OCI-LY3 (cell line): ENCODE measurements around the gene RRP1B.

Experiments used
- H2AFZ ChIP-seq: fragments of 200-600, 300-600 bp; shearing (Covaris generic); 2 replicates; pipeline ENCODE4 v1.6.0; 2014; ENCODE audit warnings: antibody characterized with exemption, low read depth, low read length
- H3K27ac ChIP-seq: fragments of 200-600, 300-600 bp; sonication (generic); 2 replicates; pipeline ENCODE4 v1.5.1; 2014; ENCODE audit warnings: mild to moderate bottlenecking, low read length, moderate library complexity, mixed read lengths
- H3K27me3 ChIP-seq: fragments of 200-600, 300-600 bp; sonication (generic); 2 replicates; pipeline ENCODE4 v1.6.1; 2014; ENCODE audit warnings: low read depth, low read length, mixed read lengths
- H3K36me3 ChIP-seq: fragments of 200-600, 300-600 bp; sonication (generic); replicated peaks from 2 replicates; pipeline ENCODE3; 2014; ENCODE audit warnings: low read depth, low read length, mixed read lengths
- H3K4me1 ChIP-seq: fragments of 300-600, 200-600 bp; sonication (generic); 2 replicates; pipeline ENCODE4 v1.6.1; 2014; ENCODE audit warnings: low read length, mixed read lengths
- H3K4me2 ChIP-seq: fragments of 200-600, 300-600 bp; sonication (generic); 2 replicates; pipeline ENCODE4 v1.6.1; 2014; ENCODE audit warnings: low read length, mixed read lengths
- H3K4me3 ChIP-seq: fragments of 300-600, 200-600 bp; sonication (generic); 2 replicates; pipeline ENCODE4 v1.5.1; 2014; ENCODE audit warnings: antibody characterized with exemption, mild to moderate bottlenecking, low read length, moderate library complexity
- H3K79me2 ChIP-seq: fragments of 300-600, 200-600 bp; shearing (Covaris generic); 2 replicates; pipeline ENCODE4 v1.6.1; 2014; ENCODE audit warnings: mild to moderate bottlenecking, low read length, mixed read lengths
- H3K9ac ChIP-seq: fragments of 300-600, 200-600 bp; shearing (Covaris generic); 2 replicates; pipeline ENCODE4 v1.6.0; 2014; ENCODE audit warnings: mild to moderate bottlenecking, low read length, moderate library complexity
- H3K9me3 ChIP-seq: fragments of 200-600, 300-600 bp; shearing (Covaris generic); 2 replicates; pipeline ENCODE4 v1.6.1; 2014; ENCODE audit warnings: low read length, mixed read lengths; ENCODE audit not compliant: insufficient read depth
- H4K20me1 ChIP-seq: fragments of 200-600, 300-600 bp; sonication (generic); 2 replicates; pipeline ENCODE4 v1.6.1; 2016; ENCODE audit warnings: low read length, mixed read lengths; ENCODE audit not compliant: insufficient read depth
- EZH2phosphoT487 ChIP-seq: fragments of 200-600 bp; shearing (Covaris generic); IDR thresholded peaks from 2 replicates; pipeline ENCODE4 v1.6.1; 2018; ENCODE audit warnings: antibody characterized with exemption, mixed run types, low read depth
- TF ChIP-seq, protein P1 (sequence below): fragments of 200-600, 300-600 bp; sonication (generic); IDR thresholded peaks from 2 replicates; pipeline ENCODE4 v1.5.1; 2014; ENCODE audit warnings: antibody characterized with exemption, low read length, low read depth

The RRP1B gene

DNA sequence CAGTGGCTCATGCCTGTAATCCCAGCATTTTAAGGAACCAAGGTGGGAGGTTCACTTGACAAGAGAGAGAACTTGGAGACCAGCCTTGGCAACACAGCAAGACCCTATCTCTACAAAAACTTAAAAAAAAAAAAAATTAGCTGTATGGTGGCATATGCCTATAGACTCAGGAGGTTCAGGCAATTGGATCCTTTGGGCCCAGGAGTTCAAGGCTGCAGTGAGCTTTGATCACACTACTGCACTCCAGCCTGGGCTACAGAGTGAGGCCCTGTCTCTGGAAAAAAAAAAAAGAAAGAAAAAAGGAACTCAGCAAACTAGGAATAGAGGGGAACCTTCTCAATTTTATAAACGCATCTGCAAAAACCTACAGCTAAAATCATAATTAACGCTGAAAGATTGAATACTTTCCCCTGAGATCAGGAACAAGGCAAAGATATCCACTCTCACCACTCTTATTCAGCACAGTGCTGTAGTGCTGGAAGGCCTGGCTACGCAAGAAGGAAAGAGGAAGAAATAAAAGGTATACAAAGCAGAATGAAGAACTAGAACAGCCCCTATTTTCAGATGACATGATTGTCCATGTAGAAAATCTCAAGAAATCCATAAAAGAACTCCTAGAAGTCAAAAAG is 21.7 kb upstream of the RRP1B start:
- no peaks in the 10 kb centered on the region for H3K36me3 ChIP-seq
- H4K20me1 ChIP-seq, result no peaks in the 10 kb centered on the region
- H3K4me3 ChIP-seq, result no peak overlapping the region
- H3K9me3 ChIP-seq, result no peaks in the 10 kb centered on the region
- no peak overlapping the region for H3K9ac ChIP-seq
- no peaks in the 10 kb centered on the region for H3K79me2 ChIP-seq
- H3K27me3 ChIP-seq, result no peaks in the 10 kb centered on the region
- no peaks in the 10 kb centered on the region for H3K4me1 ChIP-seq
- H3K4me2 ChIP-seq, result no peak overlapping the region
- H3K27ac ChIP-seq, result no peak overlapping the region
- TF ChIP-seq EZH2phosphoT487, result no peak
- TF ChIP-seq, protein P1, sequence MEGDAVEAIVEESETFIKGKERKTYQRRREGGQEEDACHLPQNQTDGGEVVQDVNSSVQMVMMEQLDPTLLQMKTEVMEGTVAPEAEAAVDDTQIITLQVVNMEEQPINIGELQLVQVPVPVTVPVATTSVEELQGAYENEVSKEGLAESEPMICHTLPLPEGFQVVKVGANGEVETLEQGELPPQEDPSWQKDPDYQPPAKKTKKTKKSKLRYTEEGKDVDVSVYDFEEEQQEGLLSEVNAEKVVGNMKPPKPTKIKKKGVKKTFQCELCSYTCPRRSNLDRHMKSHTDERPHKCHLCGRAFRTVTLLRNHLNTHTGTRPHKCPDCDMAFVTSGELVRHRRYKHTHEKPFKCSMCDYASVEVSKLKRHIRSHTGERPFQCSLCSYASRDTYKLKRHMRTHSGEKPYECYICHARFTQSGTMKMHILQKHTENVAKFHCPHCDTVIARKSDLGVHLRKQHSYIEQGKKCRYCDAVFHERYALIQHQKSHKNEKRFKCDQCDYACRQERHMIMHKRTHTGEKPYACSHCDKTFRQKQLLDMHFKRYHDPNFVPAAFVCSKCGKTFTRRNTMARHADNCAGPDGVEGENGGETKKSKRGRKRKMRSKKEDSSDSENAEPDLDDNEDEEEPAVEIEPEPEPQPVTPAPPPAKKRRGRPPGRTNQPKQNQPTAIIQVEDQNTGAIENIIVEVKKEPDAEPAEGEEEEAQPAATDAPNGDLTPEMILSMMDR, result no peak
- H2AFZ ChIP-seq, result no peak overlapping the region

DNA sequence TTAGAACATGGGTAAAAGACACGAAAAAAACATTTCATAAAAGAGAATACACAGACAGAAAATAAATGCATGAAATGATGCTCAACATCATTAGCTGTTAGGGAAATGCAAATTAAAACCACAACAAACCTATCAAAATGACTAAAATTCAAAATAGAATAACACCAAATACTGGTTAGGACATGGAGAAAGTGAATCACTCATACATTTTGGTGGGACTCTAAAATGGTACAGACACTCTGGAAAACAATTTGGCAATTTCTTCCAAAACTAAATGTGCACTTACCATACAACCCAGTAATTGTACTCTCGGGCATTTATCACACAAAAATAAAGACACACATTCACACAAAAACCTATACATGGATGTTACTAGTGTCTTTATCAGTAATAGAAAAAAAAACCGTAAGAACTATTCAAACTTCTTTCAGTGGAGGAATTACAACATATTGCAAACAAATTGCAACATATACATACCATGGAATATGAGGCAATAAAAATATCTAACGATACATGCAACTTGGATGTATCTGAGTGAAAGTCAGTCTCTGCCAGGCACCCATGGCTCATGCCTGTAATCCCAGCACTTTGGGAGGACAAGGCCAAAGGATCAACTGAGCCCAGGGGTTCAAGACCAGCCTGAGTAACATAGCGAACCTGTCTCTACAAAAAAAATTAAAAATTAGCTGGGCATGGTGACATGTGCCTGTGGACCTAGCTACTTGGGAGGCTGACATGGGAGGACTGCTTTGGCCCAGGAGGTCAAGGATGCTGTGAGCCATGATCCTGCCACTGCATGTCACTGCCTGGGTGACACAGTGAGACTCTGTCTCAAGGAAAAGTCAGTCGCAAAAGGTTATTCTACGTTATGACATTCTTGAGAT is 19.6 kb upstream of the RRP1B start:
- Histone ChIP-seq H3K4me1 (no peaks in the 10 kb centered on the region), H2AFZ (no peak overlapping the region), H3K4me2 (no peak overlapping the region), H3K27ac (no peak overlapping the region), H3K79me2 (no peaks in the 10 kb centered on the region), H3K4me3 (no peak overlapping the region), H3K36me3 (no peaks in the 10 kb centered on the region), H3K9me3 (no peaks in the 10 kb centered on the region), H3K9ac (no peak overlapping the region), H3K27me3 (no peaks in the 10 kb centered on the region), H4K20me1 (no peaks in the 10 kb centered on the region)
- TF ChIP-seq EZH2phosphoT487, result no peak
- TF ChIP-seq, protein P1, result no peak

DNA sequence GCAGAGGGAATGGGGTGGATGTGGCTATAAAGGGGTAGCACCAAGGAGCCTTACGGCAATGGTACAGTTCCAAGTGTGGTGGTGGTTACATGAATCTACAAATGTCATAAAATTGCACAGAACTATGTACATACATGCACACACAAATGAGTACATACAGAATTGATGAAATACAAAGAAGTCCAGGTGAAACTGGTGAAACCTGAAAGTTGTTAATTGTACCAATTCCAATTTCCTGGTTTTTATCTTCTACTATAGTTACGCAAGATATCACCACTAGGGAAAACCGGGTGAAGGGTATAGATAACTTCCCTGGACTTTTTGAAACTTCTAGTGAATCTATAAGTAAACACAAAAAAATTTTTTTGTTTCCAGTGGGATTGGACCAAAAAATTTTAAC is 19.0 kb upstream of the RRP1B start:
- no peaks in the 10 kb centered on the region for H4K20me1 ChIP-seq
- no peak overlapping the region for H3K9ac ChIP-seq

DNA sequence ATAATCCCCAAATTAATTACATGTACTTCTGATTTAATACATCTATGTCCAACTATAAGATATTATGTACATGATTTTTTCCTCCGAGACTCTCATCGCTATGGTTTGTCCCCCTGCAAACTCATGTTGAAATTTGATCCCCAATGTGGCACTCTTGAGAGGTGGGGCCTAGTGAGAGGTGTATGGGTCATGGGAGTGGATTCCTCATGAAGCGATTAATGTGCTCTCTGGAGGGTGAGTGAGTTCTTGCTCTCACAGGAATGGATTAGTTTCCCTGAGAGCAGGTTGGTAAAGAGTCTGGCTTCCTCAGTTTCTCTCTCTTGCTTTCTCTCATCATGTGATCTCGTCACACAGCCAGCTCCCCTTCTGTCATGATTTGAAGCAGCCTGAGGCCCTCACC is 16.2 kb upstream of the RRP1B start:
- Histone ChIP-seq H4K20me1 (no peaks in the 10 kb centered on the region), H3K36me3 (no peaks in the 10 kb centered on the region), H3K4me2 (no peak overlapping the region), H3K27me3 (no peaks in the 10 kb centered on the region), H3K9ac (no peak overlapping the region), H3K4me1 (peaks cover 17% of the 10 kb centered on the region), H3K27ac (no peak overlapping the region), H3K9me3 (no peaks in the 10 kb centered on the region), H3K79me2 (no peaks in the 10 kb centered on the region), H2AFZ (no peak overlapping the region), H3K4me3 (no peak overlapping the region)
- TF ChIP-seq, protein P1, result no peak
- no peak for TF ChIP-seq EZH2phosphoT487

More for the DNA sequence above, 19.0 kb upstream of the RRP1B start:
- no peak for TF ChIP-seq EZH2phosphoT487
- TF ChIP-seq, protein P1, result no peak
- no peak overlapping the region for H3K27ac ChIP-seq
- H3K9me3 ChIP-seq, result no peaks in the 10 kb centered on the region
- H3K36me3 ChIP-seq, result no peaks in the 10 kb centered on the region
- H3K79me2 ChIP-seq, result no peaks in the 10 kb centered on the region
- H2AFZ ChIP-seq, result no peak overlapping the region
- H3K4me1 ChIP-seq, result peaks cover 5% of the 10 kb centered on the region; the same call in 1 of the 2 replicates
- H3K27me3 ChIP-seq, result no peaks in the 10 kb centered on the region
- H3K4me2 ChIP-seq, result no peak overlapping the region
- no peak overlapping the region for H3K4me3 ChIP-seq
